Measurements from ENCODE around the gene USF3.

Gene USF3

GRCh38 chr3:113615976-113616375, 80.5 kb downstream of the USF3 start:
- FAIRE-seq (no peak), DNase-seq (ENCODE audit: insufficient read length, low spot score) (no peak)

GRCh38 chr3:113614402-113614801, 82.0 kb downstream of the USF3 start:
- FAIRE-seq (no peak), DNase-seq (ENCODE audit: insufficient read length, low spot score) (no peak)

- DNase-seq (ENCODE audit: insufficient read length, low spot score) (no peak), FAIRE-seq (no peak)
Measured at GRCh38 chr3:113607219-113607596, 89.2 kb downstream of the USF3 start.

GRCh38 chr3:113606539-113607218, 89.8 kb downstream of the USF3 start:
- peak; percentile 83 for DNase-seq (ENCODE audit: insufficient read length, low spot score)
- peak; percentile 100 for FAIRE-seq

- DNase-seq (ENCODE audit: insufficient read length, low spot score) (no peak), FAIRE-seq (no peak)
Measured at GRCh38 chr3:113602836-113603235, 93.6 kb downstream of the USF3 start.

GRCh38 chr3:113602256-113602655, 94.2 kb downstream of the USF3 start:
- no peak for FAIRE-seq
- no peak for DNase-seq (ENCODE audit: insufficient read length, low spot score)

- peak; percentile 70 for FAIRE-seq
- DNase-seq (ENCODE audit: insufficient read length, low spot score) = no peak
Measured at GRCh38 chr3:113601240-113601639, 95.2 kb downstream of the USF3 start.

- DNase-seq (ENCODE audit: insufficient read length, low spot score) = no peak
- no peak for FAIRE-seq
Measured at GRCh38 chr3:113600418-113601182, 95.8 kb downstream of the USF3 start.

Data from GM19239 (cell line).